Measurements from ENCODE around the gene KLKB1.

The KLKB1 gene

GRCh38 chr4:186297013-186297645 lies 69.8 kb downstream of the KLKB1 start:
- H3K4me1 ChIP-seq (ENCODE audit: control insufficient read depth, insufficient read depth, low read length), result no peaks in the 10 kb centered on the region
- no peaks in the 10 kb centered on the region for H3K36me3 ChIP-seq (ENCODE audit: control insufficient read depth in 2 of 2, insufficient read depth in 1 of 2, low read length in 2 of 2)
- no peak overlapping the region for H3K27ac ChIP-seq (ENCODE audit: extremely low read depth, low read depth, low read length)
- ChIA-PET CTCF (interaction anchor here (2.1 to 2.8 kb wide), 2 partner anchors 290 kb away, joined by 8 to 16 read pairs; no protein-coding TSS in a partner anchor), POLR2A (no interaction called here)
- H3K4me3 ChIP-seq (ENCODE audit: low read depth, low read length), result no peak overlapping the region
- no peaks in the 10 kb centered on the region for H3K9me3 ChIP-seq (ENCODE audit: control insufficient read depth, insufficient read depth, low read depth, low read length)
- no peak for TF ChIP-seq ZNF114 (tag by site-specific recombination; IDR thresholded peaks at IDR 0.05)
- TF ChIP-seq ZNF654 (tag by site-specific recombination; IDR thresholded peaks at IDR 0.05; ENCODE audit: low read depth), result peak; percentile 75
- no peak for TF ChIP-seq KLF17 (tag by site-specific recombination; IDR thresholded peaks at IDR 0.05)
- TF ChIP-seq KLF10 (tag by site-specific recombination; IDR thresholded peaks at IDR 0.05), result no peak

- Histone ChIP-seq H3K9me3 (ENCODE audit: control insufficient read depth, insufficient read depth, low read depth, low read length) (no peaks in the 10 kb centered on the region), H3K27ac (ENCODE audit: extremely low read depth, low read depth, low read length) (no peak overlapping the region), H3K4me3 (ENCODE audit: low read depth, low read length) (no peak overlapping the region), H3K36me3 (ENCODE audit: control insufficient read depth in 2 of 2, insufficient read depth in 1 of 2, low read length in 2 of 2) (no peaks in the 10 kb centered on the region), H3K4me1 (ENCODE audit: control insufficient read depth, insufficient read depth, low read length) (no peaks in the 10 kb centered on the region)
- POLR2A ChIA-PET, result no interaction called here
- no peak for TF ChIP-seq ZNF366 (tag by site-specific recombination; conservative IDR thresholded peaks at IDR 0.05)
- no peak for TF ChIP-seq ZNF157 (tag by site-specific recombination; IDR thresholded peaks at IDR 0.05)
- TF ChIP-seq ZNF677 (tag by site-specific recombination; IDR thresholded peaks at IDR 0.05), result no peak
- TF ChIP-seq ZNF548 (tag by site-specific recombination; IDR thresholded peaks at IDR 0.05), result no peak
- no peak for TF ChIP-seq ZNF266 (tag by site-specific recombination; IDR thresholded peaks at IDR 0.05; ENCODE audit: low read depth)
- TF ChIP-seq ZNF114 (tag by site-specific recombination; IDR thresholded peaks at IDR 0.05), result no peak
- no peak for TF ChIP-seq ZIC2 (tag by site-specific recombination; IDR thresholded peaks at IDR 0.05)
- TF ChIP-seq ZNF776 (tag by site-specific recombination; IDR thresholded peaks at IDR 0.05; ENCODE audit: borderline replicate concordance), result no peak
- TF ChIP-seq ZBTB20 (tag by site-specific recombination; IDR thresholded peaks at IDR 0.05), result no peak
- TF ChIP-seq RBAK (tag by site-specific recombination; IDR thresholded peaks at IDR 0.05), result no peak
- no peak for TF ChIP-seq ZNF174 (tag by site-specific recombination; IDR thresholded peaks at IDR 0.05)
- CTCF ChIA-PET, result interaction anchor here (1.3 to 2.1 kb wide), 2 partner anchors 12 to 289 kb away, joined by 3 to 8 read pairs; no protein-coding TSS in a partner anchor
Observed at GRCh38 chr4:186298031-186298647, 70.8 kb downstream of the KLKB1 start.

- no peaks in the 10 kb centered on the region for H3K4me1 ChIP-seq (ENCODE audit: control insufficient read depth, insufficient read depth, low read length)
- H3K9me3 ChIP-seq (ENCODE audit: control insufficient read depth, insufficient read depth, low read depth, low read length), result no peaks in the 10 kb centered on the region
- no peaks in the 10 kb centered on the region for H3K36me3 ChIP-seq (ENCODE audit: control insufficient read depth in 2 of 2, insufficient read depth in 1 of 2, low read length in 2 of 2)
- CTCF ChIA-PET, result interaction anchor here (0.6 to 2.1 kb wide), 4 partner anchors 10 to 288 kb away, joined by 3 to 8 read pairs (median 3); no protein-coding TSS in a partner anchor
- H3K4me3 ChIP-seq (ENCODE audit: low read depth, low read length), result no peak overlapping the region
- POLR2A ChIA-PET, result no interaction called here
- H3K27ac ChIP-seq (ENCODE audit: extremely low read depth, low read depth, low read length), result no peak overlapping the region
- no peak for TF ChIP-seq ZNF404 (tag by site-specific recombination; IDR thresholded peaks at IDR 0.05)
- no peak for TF ChIP-seq ZNF37A (tag by site-specific recombination; IDR thresholded peaks at IDR 0.05)
- TF ChIP-seq TCF7L2 (IDR thresholded peaks at IDR 0.05; ENCODE audit: borderline replicate concordance, low read depth, low read length), result no peak
- TF ChIP-seq ZNF747 (tag by site-specific recombination; IDR thresholded peaks at IDR 0.05), result no peak
- TF ChIP-seq ZNF785 (tag by site-specific recombination; IDR thresholded peaks at IDR 0.05), result no peak
- TF ChIP-seq ZNF169 (tag by site-specific recombination; IDR thresholded peaks at IDR 0.05), result no peak
- no peak for TF ChIP-seq ZBTB7A (tag by site-specific recombination; IDR thresholded peaks at IDR 0.05; ENCODE audit: low read depth)
- no peak for TF ChIP-seq ZFP69B (tag by site-specific recombination; IDR thresholded peaks at IDR 0.05)
- TF ChIP-seq ZNF426 (tag by site-specific recombination; IDR thresholded peaks at IDR 0.05), result no peak
- TF ChIP-seq, protein P1, sequence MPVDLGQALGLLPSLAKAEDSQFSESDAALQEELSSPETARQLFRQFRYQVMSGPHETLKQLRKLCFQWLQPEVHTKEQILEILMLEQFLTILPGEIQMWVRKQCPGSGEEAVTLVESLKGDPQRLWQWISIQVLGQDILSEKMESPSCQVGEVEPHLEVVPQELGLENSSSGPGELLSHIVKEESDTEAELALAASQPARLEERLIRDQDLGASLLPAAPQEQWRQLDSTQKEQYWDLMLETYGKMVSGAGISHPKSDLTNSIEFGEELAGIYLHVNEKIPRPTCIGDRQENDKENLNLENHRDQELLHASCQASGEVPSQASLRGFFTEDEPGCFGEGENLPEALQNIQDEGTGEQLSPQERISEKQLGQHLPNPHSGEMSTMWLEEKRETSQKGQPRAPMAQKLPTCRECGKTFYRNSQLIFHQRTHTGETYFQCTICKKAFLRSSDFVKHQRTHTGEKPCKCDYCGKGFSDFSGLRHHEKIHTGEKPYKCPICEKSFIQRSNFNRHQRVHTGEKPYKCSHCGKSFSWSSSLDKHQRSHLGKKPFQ (tag by site-specific recombination; IDR thresholded peaks at IDR 0.05), result no peak
- TF ChIP-seq ZNF221 (tag by site-specific recombination; IDR thresholded peaks at IDR 0.05; ENCODE audit: borderline replicate concordance), result no peak
- TF ChIP-seq ZNF157 (tag by site-specific recombination; IDR thresholded peaks at IDR 0.05), result no peak
- no peak for TF ChIP-seq ZNF23 (tag by site-specific recombination; IDR thresholded peaks at IDR 0.05; ENCODE audit: borderline replicate concordance)
- no peak for TF ChIP-seq ZNF433 (tag by site-specific recombination; IDR thresholded peaks at IDR 0.05; ENCODE audit: low read depth)
- TF ChIP-seq ZNF677 (tag by site-specific recombination; IDR thresholded peaks at IDR 0.05), result no peak
- no peak for TF ChIP-seq ZNF391 (tag by site-specific recombination; IDR thresholded peaks at IDR 0.05; ENCODE audit: borderline replicate concordance, low read depth)
- no peak for TF ChIP-seq ZNF514 (tag by site-specific recombination; IDR thresholded peaks at IDR 0.05)
- no peak for TF ChIP-seq KLF16 (tag by site-specific recombination; IDR thresholded peaks at IDR 0.05)
Observed at GRCh38 chr4:186299291-186299690, 72.0 kb downstream of the KLKB1 start.

Data from HEK293 (cell line).